ENCODE results near the gene NPC1. TPM values are rescaled to one million over a fixed set of nuclear protein-coding genes. Genes with fewer than 3 reads are reported as not detected.
"Not testable (repeated sequence)": the region's sequence is repeated elsewhere in the genome, so short reads cannot be mapped to it uniquely, and the experiment has no call there.

NPC1 gene
- total and polyA plus RNA-seq, 8 donors: 7.6 to 219 (median 59.3) TPM

DNA sequence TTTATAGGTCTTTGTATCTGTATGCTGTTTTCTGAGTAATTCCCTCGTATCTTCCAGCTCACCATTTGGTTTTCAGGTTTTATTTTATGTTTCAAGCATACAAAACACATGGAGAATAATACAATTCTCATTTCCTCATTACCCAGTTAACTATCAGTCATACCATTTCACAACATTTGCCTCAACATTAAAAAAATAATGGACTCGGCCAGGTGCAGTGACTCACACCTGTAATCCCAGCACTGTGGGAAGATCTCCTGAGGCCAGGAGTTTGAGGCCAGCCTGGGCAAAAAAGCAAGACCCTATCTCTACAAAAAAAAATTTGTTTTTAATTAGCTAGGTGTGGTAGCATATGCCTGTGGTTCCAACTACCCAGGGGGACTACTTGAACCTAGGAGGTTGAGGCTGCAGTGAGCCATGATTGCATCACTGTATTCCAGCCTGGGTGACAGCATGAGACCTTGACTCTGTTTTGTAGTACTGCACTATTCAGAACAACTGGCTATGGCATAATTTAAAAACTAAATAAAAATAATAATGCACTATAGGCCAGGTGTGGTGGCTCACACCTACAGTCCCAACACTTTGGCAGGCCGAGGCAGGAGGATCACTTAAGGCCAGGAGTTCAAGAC, 20.3 kb downstream of the NPC1 start:
- H3K36me3 ChIP-seq: peaks cover 21 to 96% (median 96%) of the 10 kb centered on the region in 4 donors
- DNase-seq: no peak
- H3K4me1 ChIP-seq: peaks cover 0 to 18% (median 10%) of the 10 kb centered on the region in 4 donors
- no peak overlapping the region for H3K27ac ChIP-seq
- H3K4me3 ChIP-seq: no peak overlapping the region
- H3K27me3 ChIP-seq: no peaks in the 10 kb centered on the region
- WGBS, 5 donors: 67 to 88% (median 78%) methylated on average over 3 of the region's 3 CpGs
- TF ChIP-seq POLR2AphosphoS5 (IDR thresholded peaks at IDR 0.05) (no peak), POLR2A (IDR thresholded peaks at IDR 0.05) (no peak), CTCF (IDR thresholded peaks at IDR 0.05) (no peak), EP300 (IDR thresholded peaks at IDR 0.05) (no peak)
- intact Hi-C loops (cut with DNase I; ENCODE audit: low total_unique reads): no loop called here
- H3K9me3 ChIP-seq: no peaks in the 10 kb centered on the region

- 89 to 100% (median 97%) methylated on average over 2 of the region's 2 CpGs for WGBS, 5 donors
- no peak for TF ChIP-seq POLR2A (IDR thresholded peaks at IDR 0.05)
- no peak for TF ChIP-seq EP300 (IDR thresholded peaks at IDR 0.05)
- TF ChIP-seq POLR2AphosphoS5 (IDR thresholded peaks at IDR 0.05): no peak
- no peak for TF ChIP-seq CTCF (IDR thresholded peaks at IDR 0.05)
These were observed 22.8 kb downstream of the NPC1 start for GRCh38 chr18:23563377-23564043.

GRCh38 chr18:23560186-23560585, 26.1 kb downstream of the NPC1 start:
- Histone ChIP-seq H3K27ac (no peak overlapping the region), H3K9me3 (no peaks in the 10 kb centered on the region), H3K27me3 (no peaks in the 10 kb centered on the region), H3K36me3 (peaks cover 44 to 99% (median 98%) of the 10 kb centered on the region in 4 donors), H3K4me3 (no peak overlapping the region), H3K4me1 (peaks cover 0 to 5% (median 0%) of the 10 kb centered on the region in 4 donors)
- no peak for DNase-seq
- TF ChIP-seq POLR2A (IDR thresholded peaks at IDR 0.05): no peak
- no peak for TF ChIP-seq POLR2AphosphoS5 (IDR thresholded peaks at IDR 0.05)
- TF ChIP-seq EP300 (IDR thresholded peaks at IDR 0.05): no peak
- no peak for TF ChIP-seq CTCF (IDR thresholded peaks at IDR 0.05)
- intact Hi-C loops (cut with DNase I; ENCODE audit: low total_unique reads): no loop called here
- WGBS, 5 donors: 90 to 95% (median 90%) methylated on average over 4 of the region's 4 CpGs

More at GRCh38 chr18:23563377-23564043, 22.8 kb downstream of the NPC1 start:
- Histone ChIP-seq H3K4me3 (no peak overlapping the region), H3K27me3 (no peaks in the 10 kb centered on the region), H3K27ac (no peak overlapping the region), H3K4me1 (peaks cover 0 to 5% (median 0%) of the 10 kb centered on the region in 4 donors), H3K36me3 (peaks cover 34 to 99% (median 98%) of the 10 kb centered on the region in 4 donors), H3K9me3 (no peaks in the 10 kb centered on the region)
- no peak for DNase-seq
- intact Hi-C loops (cut with DNase I; ENCODE audit: low total_unique reads): no loop called here

DNA sequence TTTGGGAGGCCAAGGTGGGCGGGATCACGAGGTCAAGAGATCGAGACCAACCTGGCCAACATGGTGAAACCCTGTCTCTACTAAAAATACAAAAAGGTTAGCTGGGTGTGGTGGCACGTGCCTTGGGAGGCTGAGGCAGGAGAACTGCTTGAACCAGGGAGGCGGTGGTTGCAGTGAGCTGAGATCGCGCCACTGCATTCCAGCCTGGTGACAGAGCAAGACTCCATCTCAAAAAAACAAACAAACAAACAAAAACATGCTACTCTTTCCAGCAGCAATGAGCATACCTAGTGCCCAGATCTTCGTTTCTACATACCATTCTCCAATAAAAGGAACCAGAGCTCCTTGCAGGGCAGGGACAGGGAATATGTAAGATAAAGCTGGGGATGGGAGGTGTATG, 28.8 kb downstream of the NPC1 start:
- H3K36me3 ChIP-seq: peaks cover 70 to 100% (median 100%) of the 10 kb centered on the region in 4 donors
- H3K4me3 ChIP-seq; intact Hi-C loops (cut with DNase I; ENCODE audit: low total_unique reads); H3K4me1 ChIP-seq; H3K27me3 ChIP-seq; H3K9me3 ChIP-seq; DNase-seq; H3K27ac ChIP-seq: not testable (repeated sequence)
- WGBS, 5 donors: 93 to 96% (median 95%) methylated on average over 8 of the region's 8 CpGs

Measured in stomach (tissue), 9 donors.